ENCODE data around the gene METTL14. TPM values are rescaled to one million over a fixed set of nuclear protein-coding genes. Genes with fewer than 3 reads are reported as not detected.

Gene METTL14
- total RNA-seq, 4 donors from 2014 or later = 24.0 to 48.8 (median 47.9) TPM

DNA sequence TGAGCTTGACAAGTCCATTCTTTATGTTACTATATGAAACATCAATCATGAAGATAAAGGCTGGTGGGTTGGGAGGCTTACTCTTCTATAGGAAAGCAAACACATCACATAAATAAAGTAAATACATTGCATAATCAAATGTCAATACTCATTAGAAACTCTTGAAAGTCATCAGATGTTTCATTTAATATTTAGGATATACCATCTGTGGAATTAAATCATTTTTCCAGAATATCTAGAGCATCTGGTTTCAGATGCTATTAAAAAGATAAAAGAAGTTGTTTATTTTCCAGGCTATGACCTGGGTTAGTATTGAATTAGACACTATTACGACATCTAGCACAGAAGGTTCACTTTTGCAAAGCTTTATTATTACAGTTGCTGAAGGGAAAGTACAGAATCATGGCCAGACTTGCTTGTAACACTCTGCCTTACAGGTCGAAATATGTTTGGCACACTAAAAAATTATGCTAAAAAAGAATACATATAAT is 72.6 kb downstream of the METTL14 start:
- DNase-seq (ENCODE audit: low spot score in 2 of 2) = no peak
- TF ChIP-seq, protein P1, sequence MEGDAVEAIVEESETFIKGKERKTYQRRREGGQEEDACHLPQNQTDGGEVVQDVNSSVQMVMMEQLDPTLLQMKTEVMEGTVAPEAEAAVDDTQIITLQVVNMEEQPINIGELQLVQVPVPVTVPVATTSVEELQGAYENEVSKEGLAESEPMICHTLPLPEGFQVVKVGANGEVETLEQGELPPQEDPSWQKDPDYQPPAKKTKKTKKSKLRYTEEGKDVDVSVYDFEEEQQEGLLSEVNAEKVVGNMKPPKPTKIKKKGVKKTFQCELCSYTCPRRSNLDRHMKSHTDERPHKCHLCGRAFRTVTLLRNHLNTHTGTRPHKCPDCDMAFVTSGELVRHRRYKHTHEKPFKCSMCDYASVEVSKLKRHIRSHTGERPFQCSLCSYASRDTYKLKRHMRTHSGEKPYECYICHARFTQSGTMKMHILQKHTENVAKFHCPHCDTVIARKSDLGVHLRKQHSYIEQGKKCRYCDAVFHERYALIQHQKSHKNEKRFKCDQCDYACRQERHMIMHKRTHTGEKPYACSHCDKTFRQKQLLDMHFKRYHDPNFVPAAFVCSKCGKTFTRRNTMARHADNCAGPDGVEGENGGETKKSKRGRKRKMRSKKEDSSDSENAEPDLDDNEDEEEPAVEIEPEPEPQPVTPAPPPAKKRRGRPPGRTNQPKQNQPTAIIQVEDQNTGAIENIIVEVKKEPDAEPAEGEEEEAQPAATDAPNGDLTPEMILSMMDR (IDR thresholded peaks at IDR 0.05) = no peak
- no peak overlapping the region for H3K4me3 ChIP-seq (ENCODE audit: low read depth, poor library complexity, severe bottlenecking)
- WGBS, 2 donors = 35 to 42% methylated on average over 2 of the region's 2 CpGs
- intact Hi-C loops (cut with DNase I; ENCODE audit: low total_unique reads) = no loop called here

DNA sequence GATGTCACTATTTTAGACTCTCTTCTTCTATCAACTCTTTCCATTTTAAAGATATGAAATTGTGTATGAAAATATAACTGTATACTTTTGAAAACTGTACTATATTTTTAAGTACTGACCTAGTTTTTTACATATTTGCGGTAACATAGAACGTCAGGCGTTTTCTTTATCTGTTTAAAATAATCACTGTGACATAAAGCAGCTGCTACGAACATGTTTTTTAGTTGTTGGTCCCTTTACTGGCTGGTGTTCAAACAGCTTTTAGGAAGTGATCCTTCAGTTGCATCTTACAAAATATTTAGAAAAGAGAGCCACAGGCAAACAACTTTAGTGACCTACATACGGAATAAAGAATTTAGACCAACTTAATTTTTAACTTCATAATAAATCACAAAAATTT is 73.1 kb downstream of the METTL14 start:
- H3K4me3 ChIP-seq (ENCODE audit: low read depth, poor library complexity, severe bottlenecking) = no peak overlapping the region
- TF ChIP-seq, protein P1 (IDR thresholded peaks at IDR 0.05) = no peak
- no peak for TF ChIP-seq POLR2A (IDR thresholded peaks at IDR 0.05)
- intact Hi-C loops (cut with DNase I; ENCODE audit: low total_unique reads) = no loop called here
- WGBS, 2 donors = 25 to 37% methylated on average over 5 of the region's 5 CpGs
- no peak for DNase-seq (ENCODE audit: low spot score in 2 of 2)

DNA sequence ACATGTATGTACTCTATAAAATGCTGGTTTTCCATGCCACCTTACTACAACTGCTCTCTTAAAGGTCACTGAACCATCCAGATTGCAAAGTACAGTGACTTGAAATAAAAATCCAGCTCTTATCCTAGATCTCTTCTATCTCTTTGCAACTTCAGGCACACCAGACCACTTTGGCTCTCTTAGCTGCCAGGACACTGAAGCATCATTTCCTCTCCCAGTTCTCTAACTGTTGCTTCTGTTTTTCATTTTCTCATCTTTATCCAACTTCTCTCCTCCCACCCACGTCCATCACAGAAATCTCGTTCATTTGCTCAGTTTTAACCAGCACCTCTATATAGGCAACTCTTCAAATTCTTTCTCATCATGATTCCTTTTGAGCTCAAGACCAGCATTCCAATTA is 74.3 kb downstream of the METTL14 start:
- no peak for TF ChIP-seq POLR2A (IDR thresholded peaks at IDR 0.05)
- TF ChIP-seq, protein P1 (IDR thresholded peaks at IDR 0.05) = no peak
- WGBS, 2 donors = 35 to 54% methylated on average over 2 of the region's 2 CpGs
- no peak overlapping the region for H3K4me3 ChIP-seq (ENCODE audit: low read depth, poor library complexity, severe bottlenecking)
- no peak for DNase-seq (ENCODE audit: low spot score in 2 of 2)
- intact Hi-C loops (cut with DNase I; ENCODE audit: low total_unique reads) = no loop called here

DNA sequence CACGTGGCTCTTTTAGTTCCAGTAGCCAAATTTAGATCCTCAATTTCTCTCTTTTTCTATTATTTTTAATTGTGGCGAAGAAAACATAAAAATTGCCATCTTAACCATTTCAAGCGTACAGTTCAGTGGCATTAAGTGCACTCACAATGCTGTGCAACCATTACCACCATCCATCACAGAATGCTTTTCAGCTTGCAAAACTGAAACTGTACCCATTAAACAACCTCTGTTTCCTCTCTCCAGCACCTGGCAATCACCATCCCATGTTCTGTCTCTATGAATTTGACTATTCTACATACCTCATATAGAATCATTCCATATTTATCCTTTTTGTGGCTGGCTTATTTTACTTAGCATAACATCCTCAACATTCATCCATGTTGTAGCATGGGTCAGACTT is 74.9 kb downstream of the METTL14 start:
- 85 to 92% methylated on average over 3 of the region's 3 CpGs for WGBS, 2 donors
- H3K4me3 ChIP-seq (ENCODE audit: low read depth, poor library complexity, severe bottlenecking) = no peak overlapping the region
- no peak for DNase-seq (ENCODE audit: low spot score in 2 of 2)
- intact Hi-C loops (cut with DNase I; ENCODE audit: low total_unique reads) = no loop called here
- TF ChIP-seq, protein P1 (IDR thresholded peaks at IDR 0.05) = no peak
- no peak for TF ChIP-seq POLR2A (IDR thresholded peaks at IDR 0.05)

DNA sequence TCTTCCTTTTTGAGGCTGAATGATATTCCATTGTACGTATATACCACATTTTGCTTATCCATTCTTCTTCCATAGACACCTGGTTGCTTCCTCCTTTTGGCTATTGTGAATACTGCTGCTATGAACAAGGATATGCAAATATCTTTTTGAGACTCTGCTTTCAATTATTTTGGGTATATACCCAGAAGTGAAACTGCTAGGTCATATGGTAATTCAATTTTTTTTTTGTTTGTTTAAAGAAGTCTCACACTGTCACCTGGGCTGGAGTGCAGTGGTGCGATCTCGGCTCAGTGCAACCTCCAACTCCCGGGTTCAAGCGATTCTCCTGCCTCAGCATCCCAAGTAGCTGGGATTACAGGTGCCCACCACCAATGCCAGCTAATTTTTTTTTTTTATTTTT is 75.3 kb downstream of the METTL14 start:
- TF ChIP-seq POLR2A (IDR thresholded peaks at IDR 0.05) = no peak
- TF ChIP-seq, protein P1 (IDR thresholded peaks at IDR 0.05) = no peak
- DNase-seq (ENCODE audit: low spot score in 2 of 2) = no peak
- H3K4me3 ChIP-seq (ENCODE audit: low read depth, poor library complexity, severe bottlenecking) = no peak overlapping the region
- intact Hi-C loops (cut with DNase I; ENCODE audit: low total_unique reads) = no loop called here
- 97 to 99% methylated on average over 5 of the region's 5 CpGs for WGBS, 2 donors

DNA sequence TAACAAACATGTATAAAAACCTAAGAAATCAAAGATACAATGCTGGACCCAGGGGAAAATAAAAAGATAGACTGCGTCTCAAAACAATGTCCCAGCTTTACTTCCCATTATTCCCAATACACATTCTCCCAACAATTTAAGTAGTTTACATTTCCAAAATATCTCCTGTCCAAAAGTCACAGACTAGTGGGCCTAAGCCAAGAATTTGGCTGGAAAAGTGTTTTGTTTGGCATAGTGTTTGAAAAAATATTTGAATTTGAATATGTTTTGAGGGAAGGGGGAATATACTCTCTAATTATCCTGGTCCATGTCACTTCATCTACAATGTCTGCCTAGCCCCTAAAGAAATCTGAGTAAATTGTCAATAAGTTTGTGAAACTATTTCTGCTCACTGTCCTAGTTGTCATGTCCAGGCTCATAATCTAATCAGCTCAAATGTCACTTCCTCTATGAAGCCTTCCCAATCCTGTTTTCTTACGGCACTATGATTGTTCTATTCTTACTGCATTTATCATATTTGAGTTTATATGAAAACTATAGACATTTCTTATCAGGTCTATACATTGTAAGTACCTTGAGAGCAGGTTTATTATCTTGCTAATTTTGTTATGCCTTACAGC is 76.3 kb downstream of the METTL14 start:
- H3K4me3 ChIP-seq (ENCODE audit: low read depth, poor library complexity, severe bottlenecking) = no peak overlapping the region
- TF ChIP-seq, protein P1 (IDR thresholded peaks at IDR 0.05) = no peak

More for the DNA sequence above, 76.3 kb downstream of the METTL14 start:
- intact Hi-C loops (cut with DNase I; ENCODE audit: low total_unique reads) = no loop called here
- no peak for DNase-seq (ENCODE audit: low spot score in 2 of 2)
- WGBS, 2 donors = 68 to 69% methylated on average over 2 of the region's 2 CpGs

Data from lower leg skin (tissue), 4 donors.